Lower leg skin (tissue), 4 donors: ENCODE measurements around the gene GLS. TPM values are rescaled to one million over a fixed set of nuclear protein-coding genes. Genes with fewer than 3 reads are reported as not detected.

Source experiments
- DNase-seq, 2 donors: peaks; one replicate each; pipeline ENCODE4 v3.0.0-alpha.2; 2019; ENCODE audit warnings: low spot score in 2 of 2
- H3K4me3 ChIP-seq: fragments of 200-600 bp; sonication (generic); 2 replicates; pipeline ENCODE4 v1.5.1; 2017; ENCODE audit warnings: mild to moderate bottlenecking, low read depth; ENCODE audit not compliant: poor library complexity, severe bottlenecking
- POLR2A ChIP-seq, 2 donors: fragments of 450-650 bp; IDR thresholded peaks; one replicate each; pipeline ENCODE4 v1.6.1; 2016 to 2017; ENCODE audit warnings: antibody characterized with exemption in 2 of 2, mild to moderate bottlenecking in 1 of 2, moderate library complexity in 1 of 2
- WGBS, 2 donors: methylation state at CpG; one replicate each; pipeline ENCODE4 v1.1.5; 2018; 5-methylcytosine and 5-hydroxymethylcytosine counted together
- intact Hi-C: fragments of 100-400 bp; cut with DNase I; formaldehyde crosslinking; loops from one replicate; pipeline ENCODE4 v1.15.0; 2023; ENCODE audit warnings: low total_unique reads
- total RNA-seq, 4 donors: library from RNA; depleted of rRNA; stranded (reverse); fragments of >200 nt; gene quantifications; one replicate each; pipeline ENCODE4 v1.1.0, GENCODE V29; 2016
- TF ChIP-seq, protein P1 (sequence below), 3 donors: fragments of 450-650 bp; IDR thresholded peaks; one replicate each; pipeline ENCODE4 v1.5.1; 2016; ENCODE audit warnings: antibody characterized with exemption in 3 of 3, mild to moderate bottlenecking in 3 of 3, moderate library complexity in 2 of 3

GLS gene
- total RNA-seq, 4 donors from 2014 or later, result 55.3 to 86.2 (median 67.6) TPM

DNA sequence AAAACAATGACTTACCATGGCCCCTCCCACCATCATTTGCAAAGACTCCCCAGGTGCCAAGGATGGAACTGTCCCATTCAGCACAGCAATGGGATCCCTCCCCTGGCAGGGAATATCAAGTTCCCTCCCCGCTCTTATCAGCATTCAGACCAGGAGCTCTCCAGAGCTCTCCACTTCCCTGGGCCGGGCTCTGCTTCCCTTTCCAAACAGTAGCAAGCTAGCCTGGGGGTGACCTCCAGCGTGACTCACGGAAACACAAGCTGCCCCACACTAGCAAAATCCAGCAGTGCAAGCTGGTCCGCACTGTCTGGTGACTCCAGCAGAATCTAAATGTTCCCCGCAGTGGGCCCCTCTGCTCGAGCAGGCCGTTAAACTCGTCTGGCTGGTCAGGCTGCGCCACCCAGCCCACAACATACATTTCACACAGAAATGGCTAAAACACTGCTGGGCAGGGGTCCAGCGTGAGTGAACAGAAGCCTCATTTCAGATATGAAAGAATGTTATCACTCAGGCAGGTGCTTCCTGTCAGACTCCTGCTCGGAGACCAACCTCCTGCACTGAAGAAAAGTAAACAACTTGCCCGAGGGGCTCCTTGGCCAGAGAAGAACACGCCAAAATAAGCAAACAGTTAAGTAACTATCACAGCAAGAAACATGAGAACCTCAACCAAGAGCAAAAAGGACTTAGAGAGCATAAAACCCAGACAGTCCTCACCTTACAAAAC lies 99.4 kb downstream of the GLS start:
- DNase-seq, result peak in 1 of 2 donors; percentile 88
- intact Hi-C loops, result no loop called here
- H3K4me3 ChIP-seq, result no peak overlapping the region
- no peak for TF ChIP-seq POLR2A (IDR thresholded peaks at IDR 0.05)
- TF ChIP-seq, protein P1, sequence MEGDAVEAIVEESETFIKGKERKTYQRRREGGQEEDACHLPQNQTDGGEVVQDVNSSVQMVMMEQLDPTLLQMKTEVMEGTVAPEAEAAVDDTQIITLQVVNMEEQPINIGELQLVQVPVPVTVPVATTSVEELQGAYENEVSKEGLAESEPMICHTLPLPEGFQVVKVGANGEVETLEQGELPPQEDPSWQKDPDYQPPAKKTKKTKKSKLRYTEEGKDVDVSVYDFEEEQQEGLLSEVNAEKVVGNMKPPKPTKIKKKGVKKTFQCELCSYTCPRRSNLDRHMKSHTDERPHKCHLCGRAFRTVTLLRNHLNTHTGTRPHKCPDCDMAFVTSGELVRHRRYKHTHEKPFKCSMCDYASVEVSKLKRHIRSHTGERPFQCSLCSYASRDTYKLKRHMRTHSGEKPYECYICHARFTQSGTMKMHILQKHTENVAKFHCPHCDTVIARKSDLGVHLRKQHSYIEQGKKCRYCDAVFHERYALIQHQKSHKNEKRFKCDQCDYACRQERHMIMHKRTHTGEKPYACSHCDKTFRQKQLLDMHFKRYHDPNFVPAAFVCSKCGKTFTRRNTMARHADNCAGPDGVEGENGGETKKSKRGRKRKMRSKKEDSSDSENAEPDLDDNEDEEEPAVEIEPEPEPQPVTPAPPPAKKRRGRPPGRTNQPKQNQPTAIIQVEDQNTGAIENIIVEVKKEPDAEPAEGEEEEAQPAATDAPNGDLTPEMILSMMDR (IDR thresholded peaks at IDR 0.05), result no peak
- 65 to 72% methylated on average over 14 of the region's 14 CpGs for WGBS, 2 donors

DNA sequence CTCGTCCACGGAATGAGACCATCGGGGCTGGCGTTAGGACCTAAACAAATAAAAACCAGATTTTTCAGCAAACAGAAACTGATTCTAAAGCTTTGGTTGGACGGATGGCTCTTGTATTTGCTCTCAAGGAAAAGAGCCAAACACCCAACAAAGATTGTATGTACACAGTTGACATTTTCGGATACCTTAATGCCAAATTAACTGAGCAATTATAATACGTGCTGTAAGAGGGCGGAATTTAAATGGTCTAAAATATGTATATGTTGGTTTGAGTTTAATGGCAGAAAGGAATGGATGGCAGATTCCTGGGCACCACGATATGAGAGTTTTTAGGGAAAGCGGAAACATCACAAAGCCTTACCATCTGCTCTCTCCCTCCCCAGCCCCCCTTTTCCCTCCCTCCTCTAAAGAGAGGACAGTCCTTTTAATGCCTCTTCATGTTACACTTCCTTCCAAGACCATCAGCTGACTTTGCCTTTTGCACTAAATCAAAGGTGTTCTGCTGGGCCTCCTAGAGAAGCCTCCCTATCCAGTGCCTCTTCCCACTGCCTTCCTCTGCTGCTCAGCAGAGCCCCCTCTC lies 100.1 kb downstream of the GLS start:
- no peak for DNase-seq
- 80 to 81% methylated on average over 10 of the region's 10 CpGs for WGBS, 2 donors
- no peak overlapping the region for H3K4me3 ChIP-seq
- intact Hi-C loops, result no loop called here
- no peak for TF ChIP-seq POLR2A (IDR thresholded peaks at IDR 0.05)
- TF ChIP-seq, protein P1 (IDR thresholded peaks at IDR 0.05), result no peak

DNA sequence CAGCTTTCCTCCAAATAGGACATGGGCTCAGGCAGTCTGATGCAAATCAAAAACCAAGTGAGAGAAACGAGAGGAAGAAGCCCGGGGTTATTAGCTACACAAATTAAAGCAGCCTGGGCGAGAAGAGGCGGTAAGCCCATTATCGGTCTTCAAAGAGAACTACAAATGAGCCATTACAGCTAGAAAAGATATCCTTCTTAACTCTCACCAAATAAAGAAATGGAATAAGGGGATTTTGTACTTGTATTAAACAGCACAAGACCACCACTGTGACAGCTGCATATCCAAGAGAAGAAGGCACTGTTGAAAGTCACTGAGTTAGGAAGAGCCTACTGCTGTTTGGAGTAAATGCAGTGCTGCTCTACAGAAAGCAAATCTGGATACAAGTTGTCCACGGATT lies 100.7 kb downstream of the GLS start:
- 89 to 96% methylated on average over 6 of the region's 6 CpGs for WGBS, 2 donors
- intact Hi-C loops, result no loop called here
- DNase-seq, result no peak
- no peak overlapping the region for H3K4me3 ChIP-seq
- no peak for TF ChIP-seq POLR2A (IDR thresholded peaks at IDR 0.05)
- TF ChIP-seq, protein P1 (IDR thresholded peaks at IDR 0.05), result no peak

DNA sequence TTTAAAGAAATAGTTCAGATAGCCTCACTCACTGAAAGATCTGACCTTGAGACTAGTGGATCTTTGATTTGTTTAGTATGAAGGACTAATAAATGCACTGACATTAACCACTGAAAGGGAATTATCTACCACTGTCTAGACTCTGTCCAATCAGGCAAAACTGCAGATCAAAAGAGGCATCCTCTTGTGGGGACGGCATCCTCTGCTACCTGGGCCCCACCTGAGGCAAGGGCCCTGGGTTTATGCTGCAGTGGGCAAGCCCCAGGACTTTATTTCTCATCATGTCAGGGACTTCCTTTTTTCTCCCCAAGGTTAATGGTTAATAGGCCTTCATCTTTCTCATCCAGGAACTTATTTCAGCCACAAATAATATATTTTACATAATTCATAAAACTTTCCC lies 101.1 kb downstream of the GLS start:
- TF ChIP-seq, protein P1 (IDR thresholded peaks at IDR 0.05), result no peak
- no peak for TF ChIP-seq POLR2A (IDR thresholded peaks at IDR 0.05)
- DNase-seq, result no peak
- WGBS, 2 donors, result 88 to 90% methylated on average over 1 of the region's 1 CpG
- intact Hi-C loops, result no loop called here
- no peak overlapping the region for H3K4me3 ChIP-seq

DNA sequence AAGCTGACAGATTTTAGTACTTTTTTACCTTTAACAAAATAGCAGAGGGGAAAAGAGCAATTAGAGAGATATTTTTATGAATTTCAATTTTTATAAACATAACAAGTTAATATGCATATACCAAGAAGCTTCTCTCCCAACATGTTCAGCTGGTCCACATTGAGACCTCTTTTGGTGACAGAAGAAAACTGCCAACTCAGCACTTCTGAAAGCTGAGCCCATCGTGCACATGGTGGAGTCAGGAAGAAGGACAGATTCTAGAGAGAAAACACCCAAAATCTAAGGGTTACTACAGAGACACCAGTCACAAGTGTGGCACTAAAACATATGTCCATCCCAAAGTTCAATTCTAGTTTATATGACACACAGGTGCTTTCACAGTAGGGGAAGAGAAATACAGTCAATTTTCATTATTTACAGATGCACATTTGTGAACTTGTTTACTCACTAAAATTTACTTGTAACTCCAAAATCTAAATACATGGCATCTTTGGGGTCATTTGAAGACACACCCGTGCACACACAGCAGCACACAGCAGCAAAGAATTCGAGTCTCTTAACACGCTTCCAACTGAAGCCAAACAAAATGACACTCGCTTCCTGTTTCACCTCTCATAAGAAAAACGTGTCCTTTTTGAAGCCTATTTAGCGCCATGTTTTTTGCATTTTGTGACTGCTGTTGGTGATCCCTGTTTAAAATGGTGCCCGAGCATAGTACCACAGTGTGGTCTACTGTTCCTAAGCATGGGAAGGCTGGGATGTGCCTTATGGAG lies 101.8 kb downstream of the GLS start:
- WGBS, 2 donors, result 91 to 93% methylated on average over 8 of the region's 8 CpGs
- no peak for DNase-seq
- intact Hi-C loops, result no loop called here
- H3K4me3 ChIP-seq, result no peak overlapping the region
- TF ChIP-seq, protein P1 (IDR thresholded peaks at IDR 0.05), result no peak
- no peak for TF ChIP-seq POLR2A (IDR thresholded peaks at IDR 0.05)
